GM21381 (cell line): ENCODE measurements around the gene RAB1A.
"Not testable (repeated sequence)": the region's sequence is repeated elsewhere in the genome, so short reads cannot be mapped to it uniquely, and the experiment has no call there.

Experiments
- ATAC-seq: cut with Tn5 transposase; IDR thresholded peaks from one replicate; pipeline ENCODE4 v1.9.1; 2021; ENCODE audit warnings: mild to moderate bottlenecking, moderate library complexity; ENCODE audit not compliant: unreplicated experiment

The RAB1A gene

DNA sequence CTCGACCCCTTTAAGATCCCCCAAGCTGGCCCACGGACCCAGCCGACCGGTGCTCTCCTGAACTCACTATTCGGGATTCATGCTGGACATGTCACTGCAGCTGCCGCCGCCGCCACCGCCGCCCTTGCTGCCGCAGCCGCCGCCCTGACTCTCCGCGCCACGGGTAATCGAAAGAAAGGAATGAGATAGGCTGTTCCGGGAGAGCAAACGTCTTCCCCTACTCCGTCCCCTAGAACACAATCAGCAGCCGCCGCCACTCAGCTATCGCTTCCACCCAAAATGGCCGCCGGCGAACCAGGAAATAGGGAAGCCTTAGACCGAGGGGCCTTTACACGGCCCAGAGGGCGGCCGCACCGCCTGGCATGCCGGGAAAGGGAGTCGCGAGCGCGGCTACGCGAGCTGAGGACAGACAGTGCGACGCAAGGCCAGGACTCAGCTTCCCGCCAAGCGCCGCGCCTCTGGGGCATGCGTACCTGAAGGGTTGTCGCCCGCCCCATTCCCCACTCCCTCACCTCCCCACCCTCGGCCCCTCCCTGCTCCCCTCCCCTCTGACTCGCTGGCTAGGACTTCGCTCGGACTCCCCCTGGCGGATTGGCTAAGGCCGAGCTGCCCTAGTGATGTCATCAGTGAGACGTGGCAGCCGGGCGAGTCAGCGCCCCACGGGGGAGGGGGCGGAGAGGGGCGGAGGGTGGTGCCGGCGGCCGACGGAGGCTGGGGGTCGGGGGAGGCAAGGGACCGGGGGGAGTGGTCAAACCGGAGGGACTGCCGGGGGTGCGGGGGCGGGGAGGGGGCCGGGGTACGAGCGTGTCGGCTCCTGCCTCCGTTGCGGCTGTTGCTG is at the start of gene RAB1A:
RAB1A (minus strand) TSS at position 281 of the 838 bp plus-strand sequence; CDS start at position 90, 191 bp downstream.
- peak; percentile 96 for ATAC-seq

- ATAC-seq = no peak
Observed at GRCh38 chr2:65177751-65178442, 48.0 kb upstream of the RAB1A start.

- no peak for ATAC-seq
Observed at GRCh38 chr2:65175894-65176530, 46.1 kb upstream of the RAB1A start.

DNA sequence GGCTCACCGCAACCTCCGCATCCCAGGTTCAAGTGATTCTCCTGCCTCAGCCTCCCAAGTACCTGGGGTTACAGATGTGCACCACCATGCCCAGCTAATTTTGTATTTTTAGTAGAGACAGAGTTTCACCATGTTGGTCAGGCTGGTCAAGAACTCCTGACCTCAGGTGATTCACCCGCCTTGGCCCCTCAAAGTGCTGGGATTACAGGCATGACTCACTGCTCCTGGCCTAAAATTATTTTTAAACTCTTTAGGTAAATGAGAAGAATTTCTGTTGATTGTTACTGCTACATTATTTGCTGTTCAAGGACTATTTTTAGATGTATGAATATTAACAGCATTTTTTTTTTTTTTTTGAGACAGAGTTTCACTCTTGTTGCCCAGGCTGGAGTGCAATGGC is 44.1 kb upstream of the RAB1A start:
- not testable (repeated sequence) for ATAC-seq

GRCh38 chr2:65172994-65173790 is 43.3 kb upstream of the RAB1A start:
- ATAC-seq = no peak

DNA sequence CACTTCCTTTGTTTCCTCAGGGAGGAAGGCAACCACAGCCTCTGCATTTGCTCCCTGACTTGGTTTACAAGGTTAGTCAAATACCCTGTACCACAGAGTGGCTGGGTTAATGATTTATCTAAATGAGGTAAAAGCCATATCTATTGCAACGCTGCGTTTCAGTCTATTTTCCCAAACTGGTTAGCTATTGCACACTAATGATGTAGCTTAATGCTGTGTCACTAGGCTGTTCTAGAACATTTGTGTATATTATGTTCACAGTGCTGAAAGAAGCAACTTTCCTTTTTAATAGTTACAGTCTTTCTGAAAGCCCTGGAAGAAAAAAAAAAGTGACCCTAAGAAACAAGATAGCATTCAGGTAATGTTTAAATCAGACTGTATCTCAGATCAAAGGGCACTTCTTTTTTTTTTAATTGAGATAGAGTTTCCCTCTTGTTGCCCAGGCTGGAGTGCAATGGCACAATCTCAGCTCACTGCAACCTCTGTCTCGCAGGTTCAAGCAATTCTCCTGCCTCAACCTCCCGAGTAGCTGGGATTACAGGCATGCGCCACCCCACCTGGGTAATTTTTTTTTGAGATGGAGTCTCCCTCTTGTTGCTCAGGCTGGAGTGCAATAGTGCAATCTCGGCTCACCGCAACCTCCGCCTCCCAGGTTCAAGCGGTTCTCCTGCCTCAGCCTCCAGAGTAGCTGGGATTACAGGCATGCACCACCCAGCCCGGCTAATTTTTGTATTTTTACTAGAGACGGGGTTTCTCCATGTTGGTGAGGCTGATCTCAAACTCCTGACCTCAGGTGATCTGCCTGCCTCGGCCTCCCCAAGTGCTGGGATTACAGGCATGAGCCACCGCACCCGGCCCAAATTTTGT is 40.9 kb upstream of the RAB1A start:
- not testable (repeated sequence) for ATAC-seq

GRCh38 chr2:65169760-65170136 is 39.8 kb upstream of the RAB1A start:
- ATAC-seq = no peak

- ATAC-seq = no peak
Observed at GRCh38 chr2:65165558-65165957, 35.7 kb upstream of the RAB1A start.

- ATAC-seq = no peak
Observed at GRCh38 chr2:65164426-65164891, 34.6 kb upstream of the RAB1A start.

DNA sequence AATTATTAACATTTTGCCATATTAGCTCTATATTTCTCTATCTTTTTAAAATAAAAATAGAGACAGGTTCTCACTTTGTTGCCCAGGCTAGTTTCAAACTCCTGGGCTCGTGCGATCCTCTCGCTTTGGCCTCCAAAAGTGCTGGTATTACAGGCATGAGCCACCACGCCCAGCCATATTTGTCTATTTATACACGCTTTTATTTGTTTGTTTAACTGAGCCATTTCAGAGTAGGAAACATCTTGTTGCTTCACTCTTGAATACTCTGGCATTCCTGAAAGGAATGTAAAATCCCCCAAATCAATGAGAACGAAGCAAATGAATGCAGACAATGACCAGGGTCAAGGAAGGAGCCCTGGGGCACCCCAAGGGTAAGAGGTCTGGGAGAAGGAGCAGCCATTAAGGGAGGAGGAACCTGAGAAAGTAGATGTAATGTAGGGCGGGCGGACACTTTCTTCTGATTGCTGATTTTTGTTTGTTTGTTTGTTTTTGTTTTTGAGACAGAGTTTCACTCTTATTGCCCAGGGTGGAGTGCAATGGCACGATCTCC is 31.7 kb upstream of the RAB1A start:
- no peak for ATAC-seq

DNA sequence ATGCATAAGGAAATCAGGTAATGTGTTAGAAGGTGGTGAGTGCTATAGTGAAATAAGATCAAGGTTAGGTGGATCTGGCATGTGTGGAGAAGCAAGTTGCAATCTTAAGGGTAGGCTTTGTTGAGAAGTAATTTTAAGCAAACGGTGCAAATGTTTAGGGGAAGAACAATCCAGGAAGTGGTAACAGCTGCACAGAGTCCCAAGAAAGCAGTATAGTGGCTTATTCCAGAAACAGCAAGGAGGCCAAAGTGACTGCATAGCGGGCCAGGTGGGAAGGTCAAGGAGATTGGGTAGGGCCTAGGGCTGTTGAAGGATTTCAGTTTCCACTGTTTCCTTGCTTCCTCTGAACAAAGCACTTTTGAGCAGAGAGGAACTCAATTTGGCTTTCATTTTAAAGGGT is 30.0 kb upstream of the RAB1A start:
- ATAC-seq = no peak

DNA sequence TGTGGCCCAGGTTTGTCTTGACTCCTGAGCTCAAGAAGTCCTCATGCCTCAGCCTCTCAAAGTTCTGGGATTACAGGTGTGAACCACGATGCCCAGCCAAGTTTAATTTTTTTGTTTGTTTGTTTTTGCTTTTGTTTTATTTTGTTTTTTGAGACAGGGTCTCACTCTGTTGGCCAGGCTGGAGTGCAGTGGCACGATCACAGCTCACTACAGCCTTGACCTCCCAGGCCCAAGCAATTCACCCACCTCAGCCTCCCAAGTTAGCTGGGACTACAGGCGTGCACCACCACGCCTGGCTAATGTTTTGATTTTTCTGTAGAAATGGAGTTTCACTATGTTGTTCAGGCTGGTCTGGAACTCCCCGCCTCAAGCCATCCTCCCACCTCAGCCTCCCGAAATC is 29.4 kb upstream of the RAB1A start:
- no peak for ATAC-seq

DNA sequence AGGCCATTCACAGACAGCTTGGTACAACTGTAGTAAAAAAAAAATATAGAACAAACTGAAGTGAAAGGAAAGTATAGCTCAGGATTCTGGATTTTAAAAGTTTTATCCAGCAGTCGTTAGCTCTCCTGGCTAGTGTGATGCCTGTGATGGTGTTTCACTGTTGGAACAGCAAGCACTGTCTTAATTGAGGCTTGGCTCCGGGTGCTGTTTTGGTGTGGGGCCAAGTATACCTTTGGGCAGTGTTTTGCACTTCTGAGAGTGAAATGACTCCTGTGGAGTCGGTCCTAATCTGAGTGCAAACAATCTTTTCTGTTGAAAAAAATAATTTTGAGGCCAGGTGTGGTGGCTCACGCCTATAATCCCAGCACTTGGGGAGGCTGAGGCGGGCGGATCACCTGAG is 28.7 kb upstream of the RAB1A start:
- no peak for ATAC-seq

- ATAC-seq = not testable (repeated sequence)
Observed at GRCh38 chr2:65157856-65158255, 27.9 kb upstream of the RAB1A start.

DNA sequence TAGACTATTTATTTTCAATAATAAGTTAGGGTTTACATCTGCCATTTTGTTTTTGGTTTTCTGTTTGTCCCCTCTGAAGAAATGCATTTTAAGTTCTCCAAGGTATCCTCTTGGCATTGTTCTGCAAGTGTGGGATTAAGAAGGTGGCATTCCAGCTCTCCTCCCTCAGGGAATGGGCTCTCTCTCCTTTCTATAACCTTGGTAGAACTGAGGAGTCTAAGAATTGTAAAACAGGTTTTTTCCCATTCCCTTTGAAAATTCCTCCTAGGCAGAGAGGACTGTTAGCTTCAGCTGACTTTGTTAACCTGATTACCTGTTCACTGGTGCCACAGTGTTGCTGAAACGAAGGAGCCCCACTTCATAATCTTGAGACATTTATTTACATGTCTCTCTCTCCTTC is 26.1 kb upstream of the RAB1A start:
- ATAC-seq = no peak

GRCh38 chr2:65153515-65153914 is 23.6 kb upstream of the RAB1A start:
- ATAC-seq = no peak

DNA sequence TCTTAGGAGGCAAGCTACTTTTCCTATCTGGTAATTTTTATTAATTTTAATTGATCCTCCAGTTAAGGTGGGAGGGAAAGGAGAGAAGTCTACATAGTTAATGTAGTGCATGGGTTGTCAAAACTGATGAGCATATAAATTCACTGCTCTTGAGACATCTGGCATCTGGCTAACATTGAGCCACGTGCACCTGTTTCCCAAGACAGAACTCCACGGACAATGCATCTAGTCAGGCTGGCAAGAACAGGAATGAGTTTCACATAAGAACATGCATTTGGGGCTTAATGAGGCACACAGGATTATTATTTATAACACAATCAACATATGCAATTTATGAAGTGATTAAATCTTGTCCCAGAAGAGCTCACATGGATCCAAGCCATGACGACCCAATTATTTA is 16.2 kb upstream of the RAB1A start:
- ATAC-seq = no peak

- ATAC-seq = no peak
Observed at GRCh38 chr2:65144571-65144970, 14.7 kb upstream of the RAB1A start.

GRCh38 chr2:65142515-65142914 is 12.6 kb upstream of the RAB1A start:
- no peak for ATAC-seq
